GM18499 (cell line): ENCODE results near the gene MRGPRE.

Experiments used
- ATAC-seq: cut with Tn5 transposase; IDR thresholded peaks from one replicate; pipeline ENCODE4 v1.9.1; 2021; ENCODE audit warnings: moderate number of reproducible peaks; ENCODE audit not compliant: insufficient read depth, unreplicated experiment

The MRGPRE gene

GRCh38 chr11:3227568-3228444 is 4.4 kb downstream of the MRGPRE start:
- ATAC-seq, result no peak

- no peak for ATAC-seq
Measured at GRCh38 chr11:3226846-3227567, 5.2 kb downstream of the MRGPRE start.

- ATAC-seq, result no peak
Measured at GRCh38 chr11:3225826-3226750, 6.1 kb downstream of the MRGPRE start.

GRCh38 chr11:3225159-3225758 is 7.0 kb downstream of the MRGPRE start:
- no peak for ATAC-seq

GRCh38 chr11:3224401-3225057 is 7.7 kb downstream of the MRGPRE start:
- ATAC-seq, result no peak

- ATAC-seq, result no peak
Measured at GRCh38 chr11:3223932-3224381, 8.3 kb downstream of the MRGPRE start.

GRCh38 chr11:3222941-3223915 is 9.0 kb downstream of the MRGPRE start:
- no peak for ATAC-seq

- no peak for ATAC-seq
Measured at GRCh38 chr11:3222003-3222855, 10.0 kb downstream of the MRGPRE start.

- no peak for ATAC-seq
Measured at GRCh38 chr11:3221408-3222002, 10.7 kb downstream of the MRGPRE start.

- no peak for ATAC-seq
Measured at GRCh38 chr11:3220521-3221407, 11.5 kb downstream of the MRGPRE start.

GRCh38 chr11:3220101-3220500 is 12.1 kb downstream of the MRGPRE start:
- ATAC-seq, result no peak

GRCh38 chr11:3219281-3219892 is 12.8 kb downstream of the MRGPRE start:
- ATAC-seq, result no peak

GRCh38 chr11:3218483-3219280 is 13.5 kb downstream of the MRGPRE start, which contains the start of gene MRGPRG:
MRGPRG (minus strand) TSS chr11:3218813; CDS start chr11:3218813, 0 bp downstream.
- no peak for ATAC-seq

GRCh38 chr11:3217818-3218482 is 14.3 kb downstream of the MRGPRE start:
- no peak for ATAC-seq
